K562 (cell line): ENCODE results near the gene DTX1. TPM values are rescaled to one million over a fixed set of nuclear protein-coding genes. Genes with fewer than 3 reads are reported as not detected.

Experiments used
- NFIX ChIP-seq: fragments of 250-450 bp; sonication (Bioruptor Pico); IDR thresholded peaks from 2 replicates; pipeline ENCODE4 v1.4.0; 2020; ENCODE audit warnings: low read depth, mild to moderate bottlenecking, moderate library complexity
- TFAM ChIP-seq: fragments of 250-450 bp; sonication (Bioruptor Pico); conservative IDR thresholded peaks from 2 replicates; pipeline ENCODE4 v1.5.0; 2021; ENCODE audit warnings: mild to moderate bottlenecking, moderate library complexity
- ZNF589 ChIP-seq: fragments of 200-800 bp; sonication (Bioruptor generic); IDR thresholded peaks from 2 replicates; pipeline ENCODE4 v1.6.1; 2016; ENCODE audit warnings: low read depth, missing genetic modification characterization, missing compliant biosample characterization
- polyA plus RNA-seq, 8 experiments: library from polyadenylated mRNA; depleted of rRNA in 4 of 8; stranded (reverse) in 5 of 8; unstranded in 3 of 8; fragments of >200 nt; fragmentation: Nextera tagmentation in 2 of 8; fragmentation: Illumina TruSeq in 1 of 8; extraction: Ambion mirVana in 2 of 8; extraction: Trizol in 1 of 8; gene quantifications; 2 replicates each; pipeline versions ENCODE4 v1.2.1 to v1.2.3, GENCODE V29; 2011 to 2014; ENCODE audit warnings: inconsistent platforms in 1 of 8, missing spikeins in 1 of 8
- total RNA-seq, 7 experiments: library from RNA; depleted of rRNA in 6 of 7; stranded (reverse); fragments of >200 nt in 6 of 7; fragmentation: Illumina TruSeq in 2 of 7; extraction: Trizol in 2 of 7; gene quantifications; 2 replicates each; pipeline versions ENCODE4 v1.2.1 to v1.2.3, GENCODE V29; 2011 to 2021; ENCODE audit warnings: low replicate concordance in 1 of 7
- TF ChIP-seq, protein P1 (sequence below): sonication (generic); formaldehyde crosslinking; IDR thresholded peaks from 2 replicates; pipeline ENCODE4 v1.8.1; 2023; ENCODE audit warnings: mild to moderate bottlenecking, missing genetic modification reagents

DTX1 gene
- total and polyA plus RNA-seq, 9 of the 15 experiments (the other 6 are each of a cell fraction or from before 2014, with no cell fraction given), result not detected

- TF ChIP-seq, protein P1, sequence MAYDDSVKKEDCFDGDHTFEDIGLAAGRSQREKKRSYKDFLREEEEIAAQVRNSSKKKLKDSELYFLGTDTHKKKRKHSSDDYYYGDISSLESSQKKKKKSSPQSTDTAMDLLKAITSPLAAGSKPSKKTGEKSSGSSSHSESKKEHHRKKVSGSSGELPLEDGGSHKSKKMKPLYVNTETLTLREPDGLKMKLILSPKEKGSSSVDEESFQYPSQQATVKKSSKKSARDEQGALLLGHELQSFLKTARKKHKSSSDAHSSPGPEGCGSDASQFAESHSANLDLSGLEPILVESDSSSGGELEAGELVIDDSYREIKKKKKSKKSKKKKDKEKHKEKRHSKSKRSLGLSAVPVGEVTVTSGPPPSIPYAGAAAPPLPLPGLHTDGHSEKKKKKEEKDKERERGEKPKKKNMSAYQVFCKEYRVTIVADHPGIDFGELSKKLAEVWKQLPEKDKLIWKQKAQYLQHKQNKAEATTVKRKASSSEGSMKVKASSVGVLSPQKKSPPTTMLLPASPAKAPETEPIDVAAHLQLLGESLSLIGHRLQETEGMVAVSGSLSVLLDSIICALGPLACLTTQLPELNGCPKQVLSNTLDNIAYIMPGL (CRISPR knock-in tag), result no peak
- TF ChIP-seq TFAM (CRISPR knock-in tag) (no peak), NFIX (CRISPR knock-in tag) (no peak), ZNF589 (CRISPR knock-in tag) (no peak)
These were observed 90.5 kb downstream of the DTX1 start (continued) for GRCh38 chr12:113146999-113147398.

Other genes with a start within 250 kb of the DTX1 start
Only the 7 nearest of the 8 such genes appear.
- gene OAS1, start 149.8 kb upstream of the DTX1 start, total RNA-seq (2014; rRNA removed), result not detected in 2 replicates
- not detected in 2 replicates for gene OAS1, start 149.8 kb upstream of the DTX1 start, total RNA-seq (2014; rRNA removed; fragmentation: Illumina TruSeq; extraction: Trizol)
- 0.25 TPM in 1 of 2 replicates, not detected in the other for gene OAS1, start 149.8 kb upstream of the DTX1 start, total RNA-seq (2015; rRNA removed; fragmentation: Illumina TruSeq; extraction: Trizol)
- 0.29 TPM in 1 of 2 replicates, not detected in the other for gene OAS1, start 149.8 kb upstream of the DTX1 start, total RNA-seq (2021)
- not detected in 2 replicates for gene OAS1, start 149.8 kb upstream of the DTX1 start, polyA plus RNA-seq (2011; rRNA removed)
- not detected in 2 replicates for gene OAS1, start 149.8 kb upstream of the DTX1 start, polyA plus RNA-seq (2014; fragmentation: Illumina TruSeq; extraction: Trizol)
- under 1 TPM in 1 of 2 experiments, not detected in 1; 0.06 TPM for gene OAS1, start 149.8 kb upstream of the DTX1 start, polyA plus RNA-seq (2014; fragmentation: Nextera tagmentation; extraction: Ambion mirVana)
- gene OAS1, start 149.8 kb upstream of the DTX1 start, polyA plus RNA-seq (2014; rRNA removed), result not detected in 2 replicates
- gene OAS3, start 118.3 kb upstream of the DTX1 start, total RNA-seq (2014; rRNA removed), result 1.3 and 1.9 TPM in 2 replicates
- 0.69 and 0.77 TPM in 2 replicates for gene OAS3, start 118.3 kb upstream of the DTX1 start, total RNA-seq (2014; rRNA removed; fragmentation: Illumina TruSeq; extraction: Trizol)
- 0.83 and 1.0 TPM in 2 replicates for gene OAS3, start 118.3 kb upstream of the DTX1 start, total RNA-seq (2015; rRNA removed; fragmentation: Illumina TruSeq; extraction: Trizol)
- 1.9 and 4.3 TPM in 2 replicates for gene OAS3, start 118.3 kb upstream of the DTX1 start, total RNA-seq (2021)
- gene OAS3, start 118.3 kb upstream of the DTX1 start, polyA plus RNA-seq (2011; rRNA removed), result 0.67 and 0.91 TPM in 2 replicates
- gene OAS3, start 118.3 kb upstream of the DTX1 start, polyA plus RNA-seq (2014; fragmentation: Illumina TruSeq; extraction: Trizol), result 1.7 and 2.0 TPM in 2 replicates
- under 1 TPM; 0.21 to 0.39 TPM for gene OAS3, start 118.3 kb upstream of the DTX1 start, polyA plus RNA-seq (2014; fragmentation: Nextera tagmentation; extraction: Ambion mirVana)
- 0.82 and 1.7 TPM in 2 replicates for gene OAS3, start 118.3 kb upstream of the DTX1 start, polyA plus RNA-seq (2014; rRNA removed)
- gene OAS2, start 78.2 kb upstream of the DTX1 start, total RNA-seq (2014; rRNA removed), result not detected in 2 replicates
- gene OAS2, start 78.2 kb upstream of the DTX1 start, total RNA-seq (2014; rRNA removed; fragmentation: Illumina TruSeq; extraction: Trizol), result not detected in 2 replicates
- not detected in 2 replicates for gene OAS2, start 78.2 kb upstream of the DTX1 start, total RNA-seq (2015; rRNA removed; fragmentation: Illumina TruSeq; extraction: Trizol)
- gene OAS2, start 78.2 kb upstream of the DTX1 start, total RNA-seq (2021), result 0.13 and 0.22 TPM in 2 replicates
- not detected in 2 replicates for gene OAS2, start 78.2 kb upstream of the DTX1 start, polyA plus RNA-seq (2011; rRNA removed)
- 0.14 TPM in 1 of 2 replicates, not detected in the other for gene OAS2, start 78.2 kb upstream of the DTX1 start, polyA plus RNA-seq (2014; fragmentation: Illumina TruSeq; extraction: Trizol)
- not detected for gene OAS2, start 78.2 kb upstream of the DTX1 start, polyA plus RNA-seq (2014; fragmentation: Nextera tagmentation; extraction: Ambion mirVana)
- gene OAS2, start 78.2 kb upstream of the DTX1 start, polyA plus RNA-seq (2014; rRNA removed), result 0.85 TPM in 1 of 2 replicates, not detected in the other
- 0.08 and 0.14 TPM in 2 replicates for gene RASAL1, start 79.0 kb downstream of the DTX1 start, total RNA-seq (2014; rRNA removed)
- gene RASAL1, start 79.0 kb downstream of the DTX1 start, total RNA-seq (2014; rRNA removed; fragmentation: Illumina TruSeq; extraction: Trizol), result not detected in 2 replicates
- not detected in 2 replicates for gene RASAL1, start 79.0 kb downstream of the DTX1 start, total RNA-seq (2015; rRNA removed; fragmentation: Illumina TruSeq; extraction: Trizol)
- 0.16 TPM in 1 of 2 replicates, not detected in the other for gene RASAL1, start 79.0 kb downstream of the DTX1 start, total RNA-seq (2021)
- 0.06 TPM in 1 of 2 replicates, not detected in the other for gene RASAL1, start 79.0 kb downstream of the DTX1 start, polyA plus RNA-seq (2011; rRNA removed)
- not detected in 2 replicates for gene RASAL1, start 79.0 kb downstream of the DTX1 start, polyA plus RNA-seq (2014; fragmentation: Illumina TruSeq; extraction: Trizol)
- gene RASAL1, start 79.0 kb downstream of the DTX1 start, polyA plus RNA-seq (2014; fragmentation: Nextera tagmentation; extraction: Ambion mirVana), result not detected
- not detected in 2 replicates for gene RASAL1, start 79.0 kb downstream of the DTX1 start, polyA plus RNA-seq (2014; rRNA removed)
- not detected in 2 replicates for gene CFAP73, start 93.0 kb downstream of the DTX1 start, total RNA-seq (2014; rRNA removed)
- not detected in 2 replicates for gene CFAP73, start 93.0 kb downstream of the DTX1 start, total RNA-seq (2014; rRNA removed; fragmentation: Illumina TruSeq; extraction: Trizol)
- not detected in 2 replicates for gene CFAP73, start 93.0 kb downstream of the DTX1 start, total RNA-seq (2015; rRNA removed; fragmentation: Illumina TruSeq; extraction: Trizol)
- gene CFAP73, start 93.0 kb downstream of the DTX1 start, total RNA-seq (2021), result not detected in 2 replicates
- gene CFAP73, start 93.0 kb downstream of the DTX1 start, polyA plus RNA-seq (2011; rRNA removed), result not detected in 2 replicates
- not detected in 2 replicates for gene CFAP73, start 93.0 kb downstream of the DTX1 start, polyA plus RNA-seq (2014; fragmentation: Illumina TruSeq; extraction: Trizol)
- not detected for gene CFAP73, start 93.0 kb downstream of the DTX1 start, polyA plus RNA-seq (2014; fragmentation: Nextera tagmentation; extraction: Ambion mirVana)
- not detected in 2 replicates for gene CFAP73, start 93.0 kb downstream of the DTX1 start, polyA plus RNA-seq (2014; rRNA removed)
- 100 and 135 TPM in 2 replicates for gene DDX54, start 128.7 kb downstream of the DTX1 start, total RNA-seq (2014; rRNA removed)
- gene DDX54, start 128.7 kb downstream of the DTX1 start, total RNA-seq (2014; rRNA removed; fragmentation: Illumina TruSeq; extraction: Trizol), result 23.9 and 25.8 TPM in 2 replicates
- 48.5 and 51.4 TPM in 2 replicates for gene DDX54, start 128.7 kb downstream of the DTX1 start, total RNA-seq (2015; rRNA removed; fragmentation: Illumina TruSeq; extraction: Trizol)
- gene DDX54, start 128.7 kb downstream of the DTX1 start, total RNA-seq (2021), result 128 and 132 TPM in 2 replicates
- gene DDX54, start 128.7 kb downstream of the DTX1 start, polyA plus RNA-seq (2011; rRNA removed), result 56.6 and 80.5 TPM in 2 replicates
- gene DDX54, start 128.7 kb downstream of the DTX1 start, polyA plus RNA-seq (2014; fragmentation: Illumina TruSeq; extraction: Trizol), result 44.4 and 77.7 TPM in 2 replicates
- 1 to 10 TPM; 1.4 to 3.1 TPM for gene DDX54, start 128.7 kb downstream of the DTX1 start, polyA plus RNA-seq (2014; fragmentation: Nextera tagmentation; extraction: Ambion mirVana)
- gene DDX54, start 128.7 kb downstream of the DTX1 start, polyA plus RNA-seq (2014; rRNA removed), result 74.4 and 107 TPM in 2 replicates
- gene RITA1, start 129.0 kb downstream of the DTX1 start, total RNA-seq (2014; rRNA removed), result 40.4 and 52.0 TPM in 2 replicates
- 12.7 and 15.6 TPM in 2 replicates for gene RITA1, start 129.0 kb downstream of the DTX1 start, total RNA-seq (2014; rRNA removed; fragmentation: Illumina TruSeq; extraction: Trizol)
- 34.3 and 36.7 TPM in 2 replicates for gene RITA1, start 129.0 kb downstream of the DTX1 start, total RNA-seq (2015; rRNA removed; fragmentation: Illumina TruSeq; extraction: Trizol)
- 34.9 and 38.9 TPM in 2 replicates for gene RITA1, start 129.0 kb downstream of the DTX1 start, total RNA-seq (2021)
- gene RITA1, start 129.0 kb downstream of the DTX1 start, polyA plus RNA-seq (2011; rRNA removed), result 17.6 and 17.9 TPM in 2 replicates
- gene RITA1, start 129.0 kb downstream of the DTX1 start, polyA plus RNA-seq (2014; fragmentation: Illumina TruSeq; extraction: Trizol), result 18.0 and 27.7 TPM in 2 replicates
- gene RITA1, start 129.0 kb downstream of the DTX1 start, polyA plus RNA-seq (2014; fragmentation: Nextera tagmentation; extraction: Ambion mirVana), result 1 to 10 TPM; 2.8 to 3.5 TPM
- gene RITA1, start 129.0 kb downstream of the DTX1 start, polyA plus RNA-seq (2014; rRNA removed), result 26.4 and 35.0 TPM in 2 replicates